Measurements from ENCODE around the gene ITIH6.
"Not testable (repeated sequence)": the region's sequence is repeated elsewhere in the genome, so short reads cannot be mapped to it uniquely, and the experiment has no call there.

Gene ITIH6

GRCh38 chrX:54774391-54775094 is 23.5 kb downstream of the ITIH6 start:
- not testable (repeated sequence) for DNase-seq (ENCODE audit: low read depth, low spot score); H3K27ac ChIP-seq (ENCODE audit: low read length); H3K4me3 ChIP-seq (ENCODE audit: low read length); H3K9me3 ChIP-seq (ENCODE audit: control insufficient read depth, insufficient read depth, low read length); H3K36me3 ChIP-seq (ENCODE audit: control insufficient read depth, insufficient read depth, low read length); H3K27me3 ChIP-seq (ENCODE audit: control insufficient read depth, insufficient read depth, low read length); H3K4me1 ChIP-seq (ENCODE audit: control insufficient read depth, insufficient read depth, low read length)
- WGBS (ENCODE audit: insufficient coverage, insufficient read length): no CpG with 5 or more reads among the region's 2 CpGs

DNA sequence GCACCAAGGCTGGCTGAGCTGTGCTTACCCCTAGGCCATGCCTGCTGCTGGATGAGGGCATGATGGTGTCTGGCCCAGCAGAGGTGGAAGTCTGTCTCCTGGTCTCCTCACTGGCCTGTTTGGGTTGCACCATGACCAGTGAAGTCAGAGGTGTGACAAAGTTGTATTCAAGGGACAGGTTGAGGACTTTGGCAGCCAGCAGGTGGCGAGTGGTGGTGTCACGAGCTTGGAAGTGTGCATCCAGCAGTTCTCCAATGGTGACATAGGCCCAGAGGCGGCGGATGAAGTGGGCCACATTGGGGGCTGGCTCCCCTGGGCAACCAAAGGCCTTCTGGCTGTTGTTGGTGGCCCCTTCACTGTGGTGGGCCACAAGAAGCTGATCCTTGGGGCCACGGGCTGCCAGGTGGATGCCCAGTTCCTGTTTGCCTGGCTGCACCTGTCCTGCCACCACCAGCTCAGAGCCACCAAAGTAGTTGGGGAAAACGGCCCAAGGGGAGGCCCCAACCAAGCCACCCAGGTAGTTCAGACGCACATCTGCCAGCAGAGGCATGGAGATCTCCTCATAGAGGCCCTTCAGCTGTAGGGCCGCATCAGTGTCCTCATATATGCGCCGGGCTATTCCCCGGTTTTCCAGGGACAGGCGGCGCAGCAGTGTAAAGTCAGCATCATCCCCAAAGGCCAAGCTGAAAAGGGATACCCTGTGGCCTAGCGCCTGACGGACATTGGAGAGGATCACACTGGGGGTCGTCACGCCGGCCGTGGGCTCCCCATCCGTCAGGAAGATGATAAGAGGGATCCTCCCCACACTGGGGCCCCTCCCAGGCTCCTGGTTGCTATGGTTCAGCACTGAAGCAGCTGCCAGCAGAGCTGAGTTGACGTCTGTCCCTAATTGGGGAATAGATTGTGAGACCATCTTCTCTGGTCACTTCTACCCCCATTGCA is 39.7 kb downstream of the ITIH6 start:
- no peaks in the 10 kb centered on the region for H3K36me3 ChIP-seq (ENCODE audit: control insufficient read depth, insufficient read depth, low read length)
- WGBS (ENCODE audit: insufficient coverage, insufficient read length): no CpG with 5 or more reads among the region's 21 CpGs
- no peaks in the 10 kb centered on the region for H3K27me3 ChIP-seq (ENCODE audit: control insufficient read depth, insufficient read depth, low read length)
- H3K9me3 ChIP-seq (ENCODE audit: control insufficient read depth, insufficient read depth, low read length): no peaks in the 10 kb centered on the region
- no peak for DNase-seq (ENCODE audit: low read depth, low spot score)
- no peaks in the 10 kb centered on the region for H3K4me1 ChIP-seq (ENCODE audit: control insufficient read depth, insufficient read depth, low read length)
- H3K4me3 ChIP-seq (ENCODE audit: low read length): no peak overlapping the region
- no peak overlapping the region for H3K27ac ChIP-seq (ENCODE audit: low read length)

- H3K27ac ChIP-seq (ENCODE audit: low read length): no peak overlapping the region
Observed at GRCh38 chrX:54754854-54755253, 43.2 kb downstream of the ITIH6 start.

DNA sequence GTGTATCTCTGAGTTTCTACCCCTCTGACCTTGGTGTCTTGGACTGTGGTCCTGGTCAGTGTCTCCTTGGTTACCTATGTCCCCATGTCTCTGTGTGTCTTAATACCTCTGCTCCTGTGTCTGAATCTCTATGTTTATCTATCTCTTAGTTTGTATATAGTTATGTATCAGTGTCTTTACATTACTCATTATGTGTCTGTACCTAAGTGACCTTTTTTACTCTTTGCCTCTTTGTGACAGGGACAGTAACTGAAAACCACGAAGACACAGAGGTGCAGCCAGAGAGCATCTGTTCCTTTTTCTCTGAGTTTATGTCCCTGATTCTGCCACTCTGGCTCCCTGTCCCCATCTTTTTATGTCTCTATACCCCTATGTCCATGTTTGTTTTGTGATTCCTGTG is 49.4 kb downstream of the ITIH6 start:
- H3K4me1 ChIP-seq (ENCODE audit: control insufficient read depth, insufficient read depth, low read length): no peaks in the 10 kb centered on the region

More at GRCh38 chrX:54754854-54755253, 43.2 kb downstream of the ITIH6 start:
- no peaks in the 10 kb centered on the region for H3K36me3 ChIP-seq (ENCODE audit: control insufficient read depth, insufficient read depth, low read length)
- no peaks in the 10 kb centered on the region for H3K9me3 ChIP-seq (ENCODE audit: control insufficient read depth, insufficient read depth, low read length)
- H3K4me1 ChIP-seq (ENCODE audit: control insufficient read depth, insufficient read depth, low read length): no peaks in the 10 kb centered on the region
- H3K4me3 ChIP-seq (ENCODE audit: low read length): no peak overlapping the region
- no peaks in the 10 kb centered on the region for H3K27me3 ChIP-seq (ENCODE audit: control insufficient read depth, insufficient read depth, low read length)
- no peak for DNase-seq (ENCODE audit: low read depth, low spot score)

GRCh38 chrX:54747733-54748393 is 50.2 kb downstream of the ITIH6 start:
- DNase-seq (ENCODE audit: low read depth, low spot score): no peak
- WGBS (ENCODE audit: insufficient coverage, insufficient read length): no CpG with 5 or more reads among the region's 3 CpGs
- Histone ChIP-seq H3K4me3 (ENCODE audit: low read length) (no peak overlapping the region), H3K4me1 (ENCODE audit: control insufficient read depth, insufficient read depth, low read length) (no peaks in the 10 kb centered on the region), H3K27me3 (ENCODE audit: control insufficient read depth, insufficient read depth, low read length) (no peaks in the 10 kb centered on the region), H3K27ac (ENCODE audit: low read length) (no peak overlapping the region), H3K9me3 (ENCODE audit: control insufficient read depth, insufficient read depth, low read length) (no peaks in the 10 kb centered on the region), H3K36me3 (ENCODE audit: control insufficient read depth, insufficient read depth, low read length) (no peaks in the 10 kb centered on the region)

More for the DNA sequence above, 49.4 kb downstream of the ITIH6 start:
- no peak overlapping the region for H3K27ac ChIP-seq (ENCODE audit: low read length)
- H3K36me3 ChIP-seq (ENCODE audit: control insufficient read depth, insufficient read depth, low read length): no peaks in the 10 kb centered on the region
- no CpG with 5 or more reads among the region's 1 CpG for WGBS (ENCODE audit: insufficient coverage, insufficient read length)
- H3K4me3 ChIP-seq (ENCODE audit: low read length): no peak overlapping the region
- H3K27me3 ChIP-seq (ENCODE audit: control insufficient read depth, insufficient read depth, low read length): no peaks in the 10 kb centered on the region
- H3K9me3 ChIP-seq (ENCODE audit: control insufficient read depth, insufficient read depth, low read length): no peaks in the 10 kb centered on the region
- no peak for DNase-seq (ENCODE audit: low read depth, low spot score)

DNA sequence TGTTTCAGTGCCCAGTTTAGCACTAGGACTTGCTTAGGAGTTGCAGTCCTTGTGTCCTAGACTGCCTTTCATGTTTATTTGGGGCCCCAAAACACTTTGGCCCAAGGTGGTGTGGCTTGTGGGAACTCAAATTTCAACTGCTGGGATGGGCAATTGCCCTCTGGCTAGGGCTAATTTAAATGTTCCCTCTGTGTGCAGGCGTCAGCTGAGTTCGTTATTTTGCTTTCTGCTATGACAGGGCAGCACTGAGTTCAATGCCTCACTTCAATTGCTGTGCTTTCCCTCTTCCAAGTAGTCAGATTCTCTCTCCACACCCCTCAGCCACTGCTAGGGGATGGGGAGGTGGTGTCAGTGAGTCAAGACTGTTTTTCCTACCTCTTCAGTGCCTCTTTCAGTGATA is 51.1 kb downstream of the ITIH6 start:
- Histone ChIP-seq H3K9me3 (ENCODE audit: control insufficient read depth, insufficient read depth, low read length) (no peaks in the 10 kb centered on the region), H3K4me3 (ENCODE audit: low read length) (no peak overlapping the region), H3K36me3 (ENCODE audit: control insufficient read depth, insufficient read depth, low read length) (no peaks in the 10 kb centered on the region), H3K27me3 (ENCODE audit: control insufficient read depth, insufficient read depth, low read length) (no peaks in the 10 kb centered on the region), H3K4me1 (ENCODE audit: control insufficient read depth, insufficient read depth, low read length) (no peaks in the 10 kb centered on the region), H3K27ac (ENCODE audit: low read length) (no peak overlapping the region)
- no peak for DNase-seq (ENCODE audit: low read depth, low spot score)
- WGBS (ENCODE audit: insufficient coverage, insufficient read length): no CpG with 5 or more reads among the region's 2 CpGs

DNA sequence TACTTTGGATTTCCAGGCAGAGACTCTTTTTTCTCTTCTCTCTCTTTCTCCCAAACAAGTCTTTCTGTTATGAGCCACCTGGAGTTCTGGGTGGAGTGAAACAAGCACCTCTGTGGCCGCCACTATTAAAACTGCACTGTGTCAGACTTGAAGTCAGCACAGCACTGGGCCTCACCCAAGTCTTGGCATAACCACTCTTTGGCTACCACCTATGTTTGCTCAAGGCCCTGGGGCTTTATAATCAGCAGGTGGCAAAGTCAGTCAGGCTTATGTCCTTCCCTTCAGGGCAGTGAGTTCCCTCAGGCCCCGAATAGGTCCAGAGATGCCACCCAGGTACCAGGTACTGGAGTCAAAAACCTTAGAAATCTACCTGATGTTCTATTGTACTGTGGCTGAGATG is 52.4 kb downstream of the ITIH6 start:
- Histone ChIP-seq H3K36me3 (ENCODE audit: control insufficient read depth, insufficient read depth, low read length) (no peaks in the 10 kb centered on the region), H3K4me1 (ENCODE audit: control insufficient read depth, insufficient read depth, low read length) (no peaks in the 10 kb centered on the region)
- WGBS (ENCODE audit: insufficient coverage, insufficient read length): no CpG with 5 or more reads among the region's 2 CpGs

GRCh38 chrX:54738567-54738966 is 59.5 kb downstream of the ITIH6 start:
- WGBS (ENCODE audit: insufficient coverage, insufficient read length): no CpG with 5 or more reads among the region's 6 CpGs
- not testable (repeated sequence) for DNase-seq (ENCODE audit: low read depth, low spot score); H3K27ac ChIP-seq (ENCODE audit: low read length); H3K4me3 ChIP-seq (ENCODE audit: low read length); H3K4me1 ChIP-seq (ENCODE audit: control insufficient read depth, insufficient read depth, low read length); H3K27me3 ChIP-seq (ENCODE audit: control insufficient read depth, insufficient read depth, low read length); H3K36me3 ChIP-seq (ENCODE audit: control insufficient read depth, insufficient read depth, low read length); H3K9me3 ChIP-seq (ENCODE audit: control insufficient read depth, insufficient read depth, low read length)

More for the DNA sequence above, 52.4 kb downstream of the ITIH6 start:
- Histone ChIP-seq H3K27ac (ENCODE audit: low read length) (no peak overlapping the region), H3K4me3 (ENCODE audit: low read length) (no peak overlapping the region), H3K27me3 (ENCODE audit: control insufficient read depth, insufficient read depth, low read length) (no peaks in the 10 kb centered on the region), H3K9me3 (ENCODE audit: control insufficient read depth, insufficient read depth, low read length) (no peaks in the 10 kb centered on the region)
- DNase-seq (ENCODE audit: low read depth, low spot score): no peak

GRCh38 chrX:54736298-54736942 is 61.6 kb downstream of the ITIH6 start:
- H3K36me3 ChIP-seq (ENCODE audit: control insufficient read depth, insufficient read depth, low read length); DNase-seq (ENCODE audit: low read depth, low spot score): not testable (repeated sequence)
- no CpG with 5 or more reads among the region's 36 CpGs for WGBS (ENCODE audit: insufficient coverage, insufficient read length)

DNA sequence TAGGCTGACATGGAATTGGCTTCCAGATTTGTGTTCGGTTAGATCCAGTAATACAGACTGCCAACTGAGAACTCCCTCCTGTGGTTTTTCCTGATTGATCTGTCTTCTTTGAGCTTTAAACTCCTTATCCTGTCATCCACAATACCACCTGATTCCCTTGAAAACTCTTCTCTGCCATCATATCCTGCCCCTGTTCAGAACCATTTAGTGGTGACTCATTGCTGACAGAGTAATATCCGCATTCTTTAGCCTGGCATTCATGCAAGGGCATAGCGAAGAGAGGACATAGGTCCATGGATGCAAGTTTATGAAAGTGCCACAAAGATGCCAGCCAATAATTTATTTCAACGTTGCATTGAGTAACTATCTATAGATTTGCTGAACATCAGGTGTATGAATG is 76.6 kb downstream of the ITIH6 start:
- Histone ChIP-seq H3K27me3 (ENCODE audit: control insufficient read depth, insufficient read depth, low read length) (no peaks in the 10 kb centered on the region), H3K4me3 (ENCODE audit: low read length) (no peak overlapping the region), H3K4me1 (ENCODE audit: control insufficient read depth, insufficient read depth, low read length) (no peaks in the 10 kb centered on the region), H3K9me3 (ENCODE audit: control insufficient read depth, insufficient read depth, low read length) (no peaks in the 10 kb centered on the region), H3K36me3 (ENCODE audit: control insufficient read depth, insufficient read depth, low read length) (no peaks in the 10 kb centered on the region), H3K27ac (ENCODE audit: low read length) (no peak overlapping the region)
- DNase-seq (ENCODE audit: low read depth, low spot score): no peak
- WGBS (ENCODE audit: insufficient coverage, insufficient read length): no CpG with 5 or more reads among the region's 4 CpGs

More at GRCh38 chrX:54736298-54736942, 61.6 kb downstream of the ITIH6 start:
- not testable (repeated sequence) for H3K4me3 ChIP-seq (ENCODE audit: low read length); H3K27ac ChIP-seq (ENCODE audit: low read length); H3K4me1 ChIP-seq (ENCODE audit: control insufficient read depth, insufficient read depth, low read length); H3K27me3 ChIP-seq (ENCODE audit: control insufficient read depth, insufficient read depth, low read length); H3K9me3 ChIP-seq (ENCODE audit: control insufficient read depth, insufficient read depth, low read length)
